GM12892 (cell line): Measurements from ENCODE around the gene IZUMO2. TPM values are rescaled to one million over a fixed set of nuclear protein-coding genes. Genes with fewer than 3 reads are reported as not detected.

Experiments used
- DNase-seq: peaks from one replicate; pipeline ENCODE4 v3.0.0; 2011; ENCODE audit not compliant: insufficient read length
- FAIRE-seq: peaks from 2 replicates; lab custom pipeline; 2011; peaks lifted over from hg19 to GRCh38; lab: Jason Lieb, UNC
- POLR2A ChIP-seq: IDR thresholded peaks from 2 replicates; pipeline ENCODE4 v1.6.1; 2011; ENCODE audit warnings: low read depth, low read length, control low read depth
- POLR2AphosphoS5 ChIP-seq: IDR thresholded peaks from 2 replicates; pipeline ENCODE4 v1.6.1; 2011; ENCODE audit warnings: low read depth, low read length, control low read depth
- TAF1 ChIP-seq: IDR thresholded peaks from 2 replicates; pipeline ENCODE4 v1.6.1; 2011; ENCODE audit warnings: low read depth, mild to moderate bottlenecking, control low read depth, low read length, borderline replicate concordance
- polyA plus RNA-seq: library from polyadenylated mRNA; unstranded; fragments of >200 nt; gene quantifications from one replicate; pipeline ENCODE4 v1.2.1, GENCODE V29; 2012; ENCODE audit warnings: missing spikeins, inconsistent platforms; ENCODE audit not compliant: missing spikeins

Gene IZUMO2
- not detected for polyA plus RNA-seq

DNA sequence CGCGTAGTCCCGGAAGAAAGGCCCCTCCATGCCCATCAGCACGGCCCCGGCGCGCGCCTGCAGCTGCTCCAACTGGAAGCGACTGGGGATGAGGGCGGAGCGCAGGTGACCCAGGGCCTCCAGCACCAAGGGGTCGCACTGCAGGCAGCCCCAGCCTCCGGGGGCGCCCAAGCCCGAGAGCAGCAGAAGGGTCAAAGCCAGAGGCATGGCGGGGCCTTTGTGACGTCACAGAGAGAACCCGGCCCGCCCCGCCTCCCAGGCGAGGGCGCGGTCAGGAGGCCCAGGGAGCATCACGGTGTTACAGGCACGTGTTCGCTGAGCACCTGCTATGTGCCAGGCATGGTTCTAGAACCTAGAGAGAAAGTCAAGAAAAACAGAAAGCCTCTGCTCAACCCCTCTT is at the start of gene IZUMO2:
Gene IZUMO2, minus strand, starts transcription at position 294 of the 400 bp plus-strand sequence. Its CDS starts 87 bp downstream, at position 207.
- no peak for FAIRE-seq
- TF ChIP-seq POLR2AphosphoS5 (no peak), POLR2A (no peak), TAF1 (no peak)
- DNase-seq, result no peak

- FAIRE-seq, result no peak
- TF ChIP-seq TAF1, result no peak
- no peak for TF ChIP-seq POLR2A
- no peak for TF ChIP-seq POLR2AphosphoS5
These were observed 47.3 kb upstream of the IZUMO2 start for GRCh38 chr19:50210425-50210824.

GRCh38 chr19:50209131-50209530 is 46.0 kb upstream of the IZUMO2 start:
- no peak for FAIRE-seq

More at GRCh38 chr19:50210425-50210824, 47.3 kb upstream of the IZUMO2 start:
- no peak for DNase-seq

DNA sequence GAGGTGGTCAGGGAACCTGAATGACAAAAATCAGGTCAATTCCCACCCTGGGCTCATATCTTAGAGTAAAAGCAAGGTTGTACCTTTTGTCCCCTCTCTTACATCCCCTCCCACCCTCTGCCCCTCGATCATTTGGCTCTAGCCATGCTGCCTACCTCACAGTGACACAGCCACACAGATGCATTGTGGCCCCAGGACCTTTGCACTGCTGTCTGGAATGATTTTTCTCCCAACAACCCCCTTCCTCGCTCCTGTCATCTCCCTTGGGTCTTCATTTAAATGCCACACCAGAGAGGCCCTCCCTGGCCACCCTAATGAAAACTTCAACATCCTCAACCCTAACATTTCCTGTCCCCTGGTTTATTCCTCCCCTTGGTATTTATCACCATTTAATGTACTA is 44.6 kb upstream of the IZUMO2 start:
- TF ChIP-seq TAF1 (no peak), POLR2AphosphoS5 (no peak), POLR2A (no peak)
- no peak for DNase-seq
- FAIRE-seq, result no peak

More at GRCh38 chr19:50209131-50209530, 46.0 kb upstream of the IZUMO2 start:
- no peak for DNase-seq
- no peak for TF ChIP-seq POLR2A
- TF ChIP-seq TAF1, result no peak
- no peak for TF ChIP-seq POLR2AphosphoS5

GRCh38 chr19:50206191-50206590 is 43.1 kb upstream of the IZUMO2 start:
- TF ChIP-seq TAF1 (no peak), POLR2A (no peak), POLR2AphosphoS5 (no peak)
- DNase-seq, result no peak
- no peak for FAIRE-seq

- no peak for DNase-seq
- FAIRE-seq, result no peak
- TF ChIP-seq POLR2A, result no peak
- TF ChIP-seq POLR2AphosphoS5, result no peak
- TF ChIP-seq TAF1, result no peak
These were observed 42.6 kb upstream of the IZUMO2 start for GRCh38 chr19:50205681-50206138.

DNA sequence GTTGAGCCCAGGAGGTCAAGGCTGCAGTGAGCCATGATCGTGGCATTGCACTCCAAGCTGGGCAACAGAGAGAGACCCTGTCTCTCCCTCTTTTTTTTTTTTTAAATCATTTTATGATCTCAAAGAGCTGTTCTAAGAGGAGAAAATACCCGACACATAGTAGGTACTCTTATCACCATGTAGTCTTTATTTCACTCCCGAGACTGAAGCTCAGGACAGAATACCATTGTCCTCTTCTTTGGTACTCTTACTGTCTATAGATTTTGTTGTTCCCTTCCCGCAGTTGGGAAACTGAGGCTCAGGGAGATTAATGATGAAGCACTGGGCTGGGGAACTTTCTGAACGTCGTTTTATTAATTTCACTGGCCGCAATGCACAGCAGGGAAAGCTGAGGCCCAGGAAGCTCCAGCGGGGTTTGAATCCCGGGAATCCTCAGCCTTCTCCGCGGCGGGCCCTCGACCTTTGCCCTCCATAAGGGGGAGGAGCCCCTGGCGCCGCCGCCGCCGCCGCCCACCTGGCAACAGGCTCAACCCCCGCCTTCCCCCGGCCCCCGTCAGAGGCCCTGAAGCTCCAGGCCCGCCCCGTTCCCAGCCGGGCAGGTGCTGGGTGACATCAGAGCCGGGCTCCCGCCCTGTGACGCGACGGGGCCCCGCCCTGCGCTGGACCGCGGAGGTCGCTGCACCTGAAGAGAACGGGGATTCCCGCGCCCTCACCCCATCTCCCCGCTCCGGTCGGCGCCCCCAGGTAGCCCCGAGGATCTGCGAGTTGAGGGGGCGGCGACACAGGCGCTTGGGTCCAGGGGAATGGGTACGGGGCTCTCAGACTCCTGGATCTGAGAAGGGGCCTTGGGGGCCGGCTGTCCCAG is 42.0 kb upstream of the IZUMO2 start:
- DNase-seq (no peak), FAIRE-seq (no peak)
- no peak for TF ChIP-seq TAF1

DNA sequence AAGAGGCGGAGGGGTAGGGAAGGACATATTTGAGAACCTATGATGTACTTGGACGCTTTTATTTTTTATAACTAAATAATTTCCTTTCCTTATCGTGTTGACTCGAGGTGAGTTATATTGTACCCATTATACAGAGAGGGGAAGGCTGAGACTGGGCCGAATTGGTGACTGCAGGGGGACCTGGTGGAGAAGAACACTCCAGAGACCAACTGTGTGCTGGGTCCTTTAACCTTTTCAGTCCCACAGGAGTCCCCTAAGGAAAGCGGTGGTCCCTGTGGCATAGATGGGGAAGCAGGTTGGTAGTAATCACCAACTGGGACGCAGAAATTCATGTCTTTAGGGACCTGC is 41.0 kb upstream of the IZUMO2 start:
- FAIRE-seq (no peak), DNase-seq (no peak)
- no peak for TF ChIP-seq TAF1
- no peak for TF ChIP-seq POLR2A
- no peak for TF ChIP-seq POLR2AphosphoS5

DNA sequence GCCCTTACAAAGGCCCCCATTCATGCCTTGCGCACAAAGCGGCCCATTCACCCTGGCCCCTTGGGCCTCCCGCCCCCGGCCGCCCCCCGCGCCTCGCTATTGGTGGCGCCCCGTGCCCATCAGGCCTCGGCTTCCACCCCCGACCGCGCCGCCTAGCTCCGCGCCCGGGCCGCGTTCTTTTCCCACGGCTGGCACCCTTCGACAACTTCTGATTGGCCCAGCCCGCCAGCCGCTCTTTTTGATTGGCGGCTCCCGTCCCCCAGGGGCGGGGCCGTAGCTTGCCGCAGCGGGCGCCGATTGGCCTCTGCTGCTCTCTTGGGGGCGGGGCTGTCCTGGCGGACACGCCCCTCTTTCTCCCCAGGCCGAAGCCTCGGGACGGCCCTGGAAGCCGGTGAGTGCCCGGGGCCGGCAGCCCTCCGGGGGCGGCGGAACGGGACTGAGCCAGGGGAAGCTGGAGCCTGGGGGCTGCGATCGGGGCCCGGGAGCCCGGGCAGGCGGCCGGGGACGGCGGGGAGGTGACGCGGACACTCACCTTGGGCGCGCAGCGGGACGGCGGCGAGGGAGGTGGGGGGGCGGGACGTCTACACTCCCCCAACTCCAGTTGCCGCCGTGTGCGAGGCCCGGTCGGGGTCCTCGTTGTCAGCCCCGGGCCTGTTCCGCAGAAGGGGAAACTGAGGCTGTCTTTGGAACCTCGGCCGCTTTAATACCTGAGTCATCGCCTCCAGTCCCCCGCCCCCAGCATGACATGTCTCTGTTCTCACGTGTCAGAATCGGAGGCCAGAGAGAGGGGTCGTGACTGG is 40.4 kb upstream of the IZUMO2 start, which contains the start of gene MYH14:
Gene MYH14, plus strand, starts transcription at position 342 of the 800 bp plus-strand sequence. CDS start 6,744 bp downstream, outside the sequence.
- FAIRE-seq (no peak), DNase-seq (no peak)
- TF ChIP-seq POLR2AphosphoS5, result no peak
- TF ChIP-seq TAF1, result no peak
- no peak for TF ChIP-seq POLR2A

DNA sequence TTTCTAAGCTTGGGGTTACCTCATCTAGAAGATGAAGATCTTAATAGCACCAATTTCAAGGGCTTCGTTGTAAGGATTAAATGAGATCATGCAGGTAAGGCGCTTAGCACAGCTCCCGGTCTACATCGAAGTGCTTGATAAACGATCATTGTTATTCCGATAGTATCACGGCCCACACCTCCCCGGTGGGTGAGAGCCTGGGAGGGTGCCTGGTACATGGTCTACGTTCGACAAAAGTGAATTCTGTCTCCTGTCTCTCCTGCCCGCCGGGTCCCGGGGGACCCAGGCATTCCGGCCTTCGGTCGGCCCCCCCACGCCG is 39.8 kb upstream of the IZUMO2 start:
- no peak for DNase-seq
- TF ChIP-seq POLR2AphosphoS5 (no peak), POLR2A (no peak), TAF1 (no peak)
- FAIRE-seq, result no peak

DNA sequence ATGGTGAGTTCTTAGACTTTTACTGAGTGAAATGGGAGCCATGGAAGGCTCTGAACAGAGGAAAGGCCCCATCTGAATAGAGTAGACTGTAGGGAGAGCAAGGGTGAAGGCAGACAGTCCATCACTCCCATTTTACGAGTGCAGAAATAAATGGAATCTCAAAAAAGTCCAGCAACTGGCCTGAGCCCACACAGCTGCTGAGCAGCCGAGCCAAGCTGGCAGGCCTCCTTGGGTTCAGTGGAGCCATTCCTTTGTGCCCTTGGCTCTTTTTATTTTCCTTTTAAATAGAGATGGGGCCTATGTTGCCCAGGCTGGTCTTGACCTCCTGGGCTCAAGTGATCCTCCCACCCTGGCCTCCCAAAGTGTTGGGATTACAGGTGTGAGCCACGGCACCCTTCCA is 39.3 kb upstream of the IZUMO2 start:
- TF ChIP-seq POLR2AphosphoS5 (no peak), TAF1 (no peak)
- no peak for FAIRE-seq

DNA sequence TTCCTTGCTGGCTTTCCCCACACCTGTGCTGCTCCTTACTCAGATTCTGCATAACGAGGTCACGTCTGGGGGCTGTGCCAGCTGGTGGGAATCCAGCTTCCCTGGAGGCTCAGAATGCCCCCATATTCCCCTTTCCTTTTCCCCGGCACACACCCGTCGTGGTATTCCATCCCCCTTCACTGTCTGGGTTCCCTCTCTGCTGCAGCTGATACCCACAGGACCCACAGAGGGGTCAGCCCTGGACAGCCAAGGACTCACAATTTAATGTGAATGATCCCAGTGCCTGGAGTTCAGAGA is 36.1 kb upstream of the IZUMO2 start:
- DNase-seq (no peak), FAIRE-seq (no peak)
- TF ChIP-seq TAF1 (no peak), POLR2AphosphoS5 (no peak), POLR2A (no peak)

More for the DNA sequence above, 39.3 kb upstream of the IZUMO2 start:
- DNase-seq, result no peak
